ENCODE data around the gene CABP1. TPM values are rescaled to one million over a fixed set of nuclear protein-coding genes. Genes with fewer than 3 reads are reported as not detected.
A peak's percentile ranks its signal among the peaks of the same experiment; 100 is the strongest.

The CABP1 gene
- total and polyA plus RNA-seq, 2 of the 13 experiments (the other 11 are each of a cell fraction or from before 2014, with no cell fraction given) = not detected

- TF ChIP-seq DPF2 (CRISPR knock-in tag; IDR thresholded peaks at IDR 0.05; ENCODE audit: borderline replicate concordance, low read depth) = no peak
- TF ChIP-seq PREB (CRISPR knock-in tag; IDR thresholded peaks at IDR 0.05) = no peak
- no peak for TF ChIP-seq SALL2 (CRISPR knock-in tag; IDR thresholded peaks at IDR 0.05)
- no peak for TF ChIP-seq RXRB (CRISPR knock-in tag; IDR thresholded peaks at IDR 0.05; ENCODE audit: borderline replicate concordance)
- TF ChIP-seq RORA (CRISPR knock-in tag; IDR thresholded peaks at IDR 0.05) = no peak
- TF ChIP-seq HOXA3 (CRISPR knock-in tag; IDR thresholded peaks at IDR 0.05) = peak; percentile 40; the same call in 1 of the 2 replicates
- no peak for TF ChIP-seq RFXAP (CRISPR knock-in tag; IDR thresholded peaks at IDR 0.05; ENCODE audit: borderline replicate concordance)
- TF ChIP-seq PLRG1 (conservative IDR thresholded peaks at IDR 0.05) = no peak
- no peak for TF ChIP-seq BRF2 (CRISPR knock-in tag; IDR thresholded peaks at IDR 0.05)
- no peak for TF ChIP-seq ZNF644 (CRISPR knock-in tag; IDR thresholded peaks at IDR 0.05; ENCODE audit: low read depth)
- no peak for TF ChIP-seq NAIF1 (CRISPR knock-in tag; IDR thresholded peaks at IDR 0.05; ENCODE audit: borderline replicate concordance)
- no peak for TF ChIP-seq THAP11 (CRISPR knock-in tag; IDR thresholded peaks at IDR 0.05)
- TF ChIP-seq ZNF629 (CRISPR knock-in tag; conservative IDR thresholded peaks at IDR 0.05) = no peak
- TF ChIP-seq ZNF891 (CRISPR knock-in tag; IDR thresholded peaks at IDR 0.05) = no peak
- TF ChIP-seq FOXC1 (CRISPR knock-in tag; IDR thresholded peaks at IDR 0.05; ENCODE audit: borderline replicate concordance) = 0 out of 2 replicates have a peak, but pooled peaks have one; percentile 34
- TF ChIP-seq NR1H2 (CRISPR knock-in tag; IDR thresholded peaks at IDR 0.05; ENCODE audit: borderline replicate concordance, low read depth) = no peak
- no peak for TF ChIP-seq DNMT3B (CRISPR knock-in tag; conservative IDR thresholded peaks at IDR 0.05)
- TF ChIP-seq ZNF841 (CRISPR knock-in tag; IDR thresholded peaks at IDR 0.05; ENCODE audit: borderline replicate concordance) = no peak
- no peak for TF ChIP-seq NFIC (IDR thresholded peaks at IDR 0.05; ENCODE audit: low read length)
- no peak for TF ChIP-seq ZNF160 (CRISPR knock-in tag; IDR thresholded peaks at IDR 0.05)
Observed at GRCh38 chr12:120640861-120641833, 721 bp downstream of the CABP1 start (continued).
